GM10266 (cell line): ENCODE data around the gene PKIB.
A peak's percentile ranks its signal among the peaks of the same experiment; 100 is the strongest.

Source experiments
- DNase-seq: peaks from one replicate; pipeline ENCODE4 v3.0.0; 2012; ENCODE audit errors: extremely low spot score
- CTCF ChIP-seq: IDR thresholded peaks from 2 replicates; pipeline ENCODE4 v1.5.1; 2012; ENCODE audit warnings: mild to moderate bottlenecking, low read depth; ENCODE audit not compliant: control insufficient read depth, insufficient read depth; ENCODE audit errors: missing control alignments

Gene PKIB

GRCh38 chr6:122749451-122750050 is 139.3 kb downstream of the PKIB start:
- no peak for DNase-seq

GRCh38 chr6:122751326-122751725 is 141.1 kb downstream of the PKIB start:
- peak; percentile 15 for DNase-seq
- no peak for TF ChIP-seq CTCF

More at GRCh38 chr6:122749451-122750050, 139.3 kb downstream of the PKIB start:
- no peak for TF ChIP-seq CTCF

- no peak for TF ChIP-seq CTCF
- no peak for DNase-seq
These were observed 142.3 kb downstream of the PKIB start for GRCh38 chr6:122752459-122752858.

GRCh38 chr6:122753000-122753687 is 142.9 kb downstream of the PKIB start:
- TF ChIP-seq CTCF: no peak
- no peak for DNase-seq

- no peak for TF ChIP-seq CTCF
- DNase-seq: no peak
These were observed 143.5 kb downstream of the PKIB start for GRCh38 chr6:122753688-122754056.

- DNase-seq: no peak
- TF ChIP-seq CTCF: no peak
These were observed 144.1 kb downstream of the PKIB start for GRCh38 chr6:122754191-122754731.

GRCh38 chr6:122755901-122756300 is 145.7 kb downstream of the PKIB start:
- TF ChIP-seq CTCF: no peak

More at GRCh38 chr6:122755901-122756300, 145.7 kb downstream of the PKIB start:
- DNase-seq: no peak
